Gastroesophageal sphincter (tissue), 4 donors: Measurements from ENCODE around the gene PTPRN2. TPM values are rescaled to one million over a fixed set of nuclear protein-coding genes. Genes with fewer than 3 reads are reported as not detected.

Source experiments
- ATAC-seq: fragments of 150-250 bp; one replicate; pipeline ENCODE4 v1.9.1; 2016; ENCODE audit warnings: mild to moderate bottlenecking, moderate library complexity
- H3K27ac ChIP-seq, 4 donors: fragments of 200-600 bp; sonication (generic) in 3 of 4; 1 replicate in 3 of 4; 2 replicates in 1 of 4; pipeline ENCODE4 v1.5.1; 2016 to 2019
- H3K27me3 ChIP-seq: fragments of 200-600 bp; sonication (generic); one replicate; pipeline ENCODE4 v1.5.1; 2019
- H3K36me3 ChIP-seq, 2 donors: fragments of 200-600 bp; sonication (generic); one replicate each; pipeline ENCODE4 v1.5.1; 2019; ENCODE audit warnings: control low read depth in 1 of 2
- H3K4me1 ChIP-seq, 3 donors: fragments of 200-600 bp; sonication (generic); 1 replicate in 2 of 3; 2 replicates in 1 of 3; pipeline ENCODE4 v1.5.1; 2016 to 2019; ENCODE audit warnings: control low read depth in 2 of 3
- H3K4me3 ChIP-seq, 2 donors: fragments of 200-600 bp; sonication (generic); one replicate each; pipeline ENCODE4 v1.5.1; 2019; ENCODE audit warnings: mild to moderate bottlenecking in 1 of 2, moderate library complexity in 1 of 2
- H3K9me3 ChIP-seq, 3 donors: fragments of 200-600 bp; sonication (generic); one replicate each; pipeline ENCODE4 v1.5.1; 2017 to 2019; ENCODE audit warnings: control low read depth in 2 of 3
- EP300 ChIP-seq: sonication (generic); formaldehyde crosslinking; IDR thresholded peaks from one replicate; pipeline ENCODE4 v1.6.1; 2017; ENCODE audit warnings: antibody characterized with exemption, mild to moderate bottlenecking
- POLR2A ChIP-seq, 2 donors: fragments of 450-650 bp; IDR thresholded peaks; one replicate each; pipeline ENCODE4 v1.6.1; 2017; ENCODE audit warnings: antibody characterized with exemption in 2 of 2, mild to moderate bottlenecking in 2 of 2, moderate library complexity in 1 of 2
- POLR2AphosphoS5 ChIP-seq: sonication (generic); formaldehyde crosslinking; IDR thresholded peaks from one replicate; pipeline ENCODE4 v1.6.1; 2017; ENCODE audit warnings: antibody characterized with exemption
- WGBS, 2 donors: methylation state at CpG; one replicate each; pipeline ENCODE4 v1.1.5; 2018; ENCODE audit warnings: low coverage in 1 of 2; 5-methylcytosine and 5-hydroxymethylcytosine counted together
- total RNA-seq, 4 donors: library from RNA; depleted of rRNA; stranded (reverse); fragments of >200 nt; gene quantifications; one replicate each; pipeline ENCODE4 v1.1.0, GENCODE V29; 2016
- TF ChIP-seq, protein P1 (sequence below), 4 experiments: fragments of 200-600 bp in 2 of 4; fragments of 450-650 bp in 2 of 4; sonication (generic) in 1 of 4; IDR thresholded peaks; one replicate each; pipeline ENCODE4 v1.5.1; 2017 to 2019; ENCODE audit warnings: antibody characterized with exemption in 4 of 4, mild to moderate bottlenecking in 2 of 4, moderate library complexity in 2 of 4

The PTPRN2 gene
- total RNA-seq, 4 donors from 2014 or later = 1.7 to 4.7 (median 3.3) TPM

DNA sequence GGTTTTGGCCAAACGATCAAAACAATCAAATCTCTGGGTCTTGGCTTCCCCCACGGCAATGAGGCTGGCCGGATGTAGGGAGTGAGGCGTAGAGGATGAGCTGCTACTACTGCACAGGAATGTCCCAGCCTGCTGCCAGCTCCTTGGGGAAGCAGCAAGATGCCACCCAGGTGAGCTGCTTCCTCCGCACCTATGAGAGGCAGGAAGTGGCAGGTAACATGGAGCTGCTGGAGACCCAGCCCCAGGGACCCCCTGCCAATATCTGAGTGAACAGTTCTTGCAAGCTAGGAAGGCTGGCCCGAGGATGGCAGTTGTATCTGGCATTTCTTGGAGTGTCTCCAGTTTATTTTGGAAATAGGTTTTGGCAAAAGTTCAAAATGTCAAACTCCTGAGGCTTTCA lies 837.3 kb downstream of the PTPRN2 start:
- Histone ChIP-seq H3K4me3 (no peak overlapping the region), H3K4me1 (no peaks in the 10 kb centered on the region), H3K9me3 (no peaks in the 10 kb centered on the region), H3K27ac (no peak overlapping the region), H3K36me3 (no peaks in the 10 kb centered on the region), H3K27me3 (peaks cover 5% of the 10 kb centered on the region)
- no peak for ATAC-seq
- WGBS, 2 donors = 83 to 100% methylated on average over 1 to 4 of the region's 6 CpGs
- TF ChIP-seq EP300 (no peak), POLR2AphosphoS5 (no peak), POLR2A (IDR thresholded peaks at IDR 0.05) (no peak)
- TF ChIP-seq, protein P1, sequence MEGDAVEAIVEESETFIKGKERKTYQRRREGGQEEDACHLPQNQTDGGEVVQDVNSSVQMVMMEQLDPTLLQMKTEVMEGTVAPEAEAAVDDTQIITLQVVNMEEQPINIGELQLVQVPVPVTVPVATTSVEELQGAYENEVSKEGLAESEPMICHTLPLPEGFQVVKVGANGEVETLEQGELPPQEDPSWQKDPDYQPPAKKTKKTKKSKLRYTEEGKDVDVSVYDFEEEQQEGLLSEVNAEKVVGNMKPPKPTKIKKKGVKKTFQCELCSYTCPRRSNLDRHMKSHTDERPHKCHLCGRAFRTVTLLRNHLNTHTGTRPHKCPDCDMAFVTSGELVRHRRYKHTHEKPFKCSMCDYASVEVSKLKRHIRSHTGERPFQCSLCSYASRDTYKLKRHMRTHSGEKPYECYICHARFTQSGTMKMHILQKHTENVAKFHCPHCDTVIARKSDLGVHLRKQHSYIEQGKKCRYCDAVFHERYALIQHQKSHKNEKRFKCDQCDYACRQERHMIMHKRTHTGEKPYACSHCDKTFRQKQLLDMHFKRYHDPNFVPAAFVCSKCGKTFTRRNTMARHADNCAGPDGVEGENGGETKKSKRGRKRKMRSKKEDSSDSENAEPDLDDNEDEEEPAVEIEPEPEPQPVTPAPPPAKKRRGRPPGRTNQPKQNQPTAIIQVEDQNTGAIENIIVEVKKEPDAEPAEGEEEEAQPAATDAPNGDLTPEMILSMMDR (IDR thresholded peaks at IDR 0.05) = no peak

DNA sequence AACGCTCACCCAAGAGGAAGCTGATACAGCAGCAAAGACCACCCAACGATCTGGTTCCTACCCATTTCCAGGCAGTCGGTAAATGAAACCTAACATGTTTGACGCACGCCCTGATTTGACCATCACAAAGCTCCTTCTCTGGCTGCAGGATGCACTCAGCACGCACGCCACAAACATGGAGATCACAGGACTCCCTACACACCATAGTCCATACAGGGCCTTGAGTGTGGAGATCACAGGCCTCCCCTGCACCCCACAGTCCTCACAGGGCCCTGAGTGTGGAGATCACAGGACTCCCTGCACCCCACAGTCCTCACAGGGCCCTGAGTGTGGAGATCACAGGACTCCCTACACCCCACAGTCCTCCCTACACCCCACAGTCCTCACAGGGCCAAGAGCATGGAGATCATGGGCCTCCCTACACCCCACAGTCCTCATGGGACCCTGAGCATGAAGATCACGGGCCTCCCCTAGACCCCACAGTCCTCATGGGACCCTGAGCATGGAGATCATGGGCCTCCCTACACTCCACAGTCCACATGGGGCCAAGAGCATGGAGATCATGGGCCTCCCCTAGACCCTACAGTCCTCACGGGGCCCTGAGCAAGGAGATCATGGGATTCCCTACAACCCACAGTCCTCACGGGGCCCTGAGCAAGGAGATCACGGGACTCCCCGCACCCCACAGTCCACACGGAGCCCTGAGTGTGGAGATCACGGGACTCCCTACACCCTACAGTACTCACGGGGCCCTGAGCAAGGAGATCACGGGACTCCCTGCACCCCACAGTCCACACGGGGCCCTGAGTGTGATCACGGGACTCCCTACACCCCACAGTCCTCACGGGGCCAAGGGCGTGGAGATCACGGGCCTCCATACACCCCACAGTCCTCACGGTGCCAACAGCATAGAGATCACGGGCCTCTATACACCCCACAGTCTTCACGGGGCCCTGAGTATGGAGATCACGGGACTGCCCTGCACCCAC lies 841.6 kb downstream of the PTPRN2 start:
- Histone ChIP-seq H3K4me3 (no peak overlapping the region), H3K36me3 (no peaks in the 10 kb centered on the region), H3K27ac (no peak overlapping the region), H3K4me1 (no peaks in the 10 kb centered on the region), H3K9me3 (no peaks in the 10 kb centered on the region), H3K27me3 (peaks cover 10% of the 10 kb centered on the region)
- WGBS, 2 donors = 80 to 100% methylated on average over 1 of the region's 25 CpGs
- TF ChIP-seq POLR2AphosphoS5 = no peak
- TF ChIP-seq POLR2A (IDR thresholded peaks at IDR 0.05) = no peak
- TF ChIP-seq, protein P1 (IDR thresholded peaks at IDR 0.05) = no peak
- TF ChIP-seq EP300 = no peak
- no peak for ATAC-seq

DNA sequence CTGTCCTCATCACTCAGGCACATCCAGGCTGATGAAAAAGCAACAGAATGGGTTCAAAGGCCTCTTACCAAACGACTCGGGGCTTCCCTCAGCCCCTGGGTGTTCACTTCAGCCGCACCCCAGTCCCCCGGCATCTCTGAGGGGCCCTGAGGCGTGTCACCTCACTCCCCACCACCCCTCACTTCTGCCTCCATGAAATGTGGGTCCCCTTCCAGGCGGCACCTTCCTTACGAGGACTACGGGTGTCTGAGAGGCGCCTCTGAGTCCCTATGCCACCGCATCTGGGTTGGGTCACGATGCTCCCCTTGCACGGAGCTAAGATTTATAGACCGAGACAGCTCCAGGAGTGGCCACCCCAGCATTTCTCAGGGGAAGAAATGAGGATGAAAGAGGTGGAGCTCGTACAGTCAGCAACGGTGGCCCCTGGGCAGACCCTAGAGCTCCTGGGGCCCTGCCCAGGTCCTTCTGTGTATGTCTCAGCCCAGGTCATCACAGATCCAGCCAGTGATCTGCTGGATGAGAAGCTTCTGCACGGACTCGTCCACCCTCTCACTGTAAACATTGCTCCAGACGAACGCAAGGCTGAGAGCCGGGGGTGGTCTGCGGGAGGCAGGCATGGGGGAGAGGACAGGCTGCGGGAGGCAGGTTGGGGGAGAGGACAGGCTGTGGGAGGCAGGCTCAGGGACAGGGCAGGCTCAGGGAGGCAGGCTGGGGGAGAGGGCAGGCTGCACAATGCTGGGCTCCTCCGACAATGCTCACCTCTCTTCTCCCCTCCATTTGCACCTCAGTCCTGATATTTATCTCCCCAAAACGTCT lies 842.6 kb downstream of the PTPRN2 start:
- H3K27ac ChIP-seq = no peak overlapping the region
- peaks cover 20% of the 10 kb centered on the region for H3K27me3 ChIP-seq
- ATAC-seq = no peak
- no peaks in the 10 kb centered on the region for H3K9me3 ChIP-seq
- no peaks in the 10 kb centered on the region for H3K4me1 ChIP-seq
- WGBS, 2 donors = 53 to 100% methylated on average over 1 to 3 of the region's 24 CpGs
- no peaks in the 10 kb centered on the region for H3K36me3 ChIP-seq
- no peak for TF ChIP-seq POLR2A (IDR thresholded peaks at IDR 0.05)
- TF ChIP-seq, protein P1 (IDR thresholded peaks at IDR 0.05) = no peak
- no peak for TF ChIP-seq EP300
- TF ChIP-seq POLR2AphosphoS5 = no peak
- no peak overlapping the region for H3K4me3 ChIP-seq

DNA sequence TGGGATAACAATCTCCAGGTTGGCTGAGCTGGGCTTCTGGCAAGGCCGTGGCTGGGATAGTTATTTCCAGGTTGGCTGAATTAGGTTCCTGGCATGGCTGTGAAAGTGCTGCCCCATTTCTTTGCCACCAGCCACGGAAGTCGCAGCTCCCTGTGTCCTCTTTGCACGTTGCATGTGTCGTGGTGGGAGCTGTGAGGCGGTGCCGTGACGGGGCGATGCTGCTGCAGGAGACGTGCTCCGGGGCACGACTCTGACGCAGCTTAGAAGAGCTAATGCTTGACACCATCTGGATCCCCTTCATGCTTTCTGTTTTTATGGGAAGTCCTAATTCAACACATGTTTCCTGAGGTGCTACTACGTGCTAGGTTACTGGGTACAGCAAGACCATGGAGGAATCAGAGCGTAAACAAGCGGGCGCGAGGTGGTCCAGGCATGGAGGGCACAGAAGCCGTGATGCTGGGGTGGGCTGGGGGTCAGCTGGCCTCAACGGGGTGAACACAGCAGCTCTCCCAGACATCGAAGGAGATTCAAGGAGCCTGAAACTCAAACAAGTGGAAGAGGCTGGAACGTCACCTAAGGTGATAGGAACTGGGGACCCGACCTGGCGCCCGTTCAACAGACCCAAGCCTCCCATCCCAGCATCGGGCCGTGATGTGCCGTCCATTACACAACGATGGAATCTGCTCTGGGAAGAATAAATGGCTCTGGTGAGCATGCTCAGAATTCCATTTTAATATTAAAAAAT lies 843.7 kb downstream of the PTPRN2 start:
- Histone ChIP-seq H3K4me3 (no peak overlapping the region), H3K27me3 (peaks cover 26% of the 10 kb centered on the region), H3K27ac (no peak overlapping the region), H3K4me1 (no peaks in the 10 kb centered on the region), H3K9me3 (no peaks in the 10 kb centered on the region), H3K36me3 (no peaks in the 10 kb centered on the region)
- TF ChIP-seq, protein P1 (IDR thresholded peaks at IDR 0.05) = no peak
- no peak for TF ChIP-seq EP300
- TF ChIP-seq POLR2A (IDR thresholded peaks at IDR 0.05) = no peak
- no peak for TF ChIP-seq POLR2AphosphoS5
- no peak for ATAC-seq
- WGBS, 2 donors = 71 to 92% methylated on average over 6 to 14 of the region's 29 CpGs
